Cerebellar cortex (tissue), 1 donor: ENCODE measurements around the gene HAS3.
"Not testable (repeated sequence)": the region's sequence is repeated elsewhere in the genome, so short reads cannot be mapped to it uniquely, and the experiment has no call there.

ENCODE experiments used
- DNase-seq: peaks from one replicate; pipeline ENCODE4 v3.0.0-alpha.2; 2015; ENCODE audit warnings: low spot score

Gene HAS3

DNA sequence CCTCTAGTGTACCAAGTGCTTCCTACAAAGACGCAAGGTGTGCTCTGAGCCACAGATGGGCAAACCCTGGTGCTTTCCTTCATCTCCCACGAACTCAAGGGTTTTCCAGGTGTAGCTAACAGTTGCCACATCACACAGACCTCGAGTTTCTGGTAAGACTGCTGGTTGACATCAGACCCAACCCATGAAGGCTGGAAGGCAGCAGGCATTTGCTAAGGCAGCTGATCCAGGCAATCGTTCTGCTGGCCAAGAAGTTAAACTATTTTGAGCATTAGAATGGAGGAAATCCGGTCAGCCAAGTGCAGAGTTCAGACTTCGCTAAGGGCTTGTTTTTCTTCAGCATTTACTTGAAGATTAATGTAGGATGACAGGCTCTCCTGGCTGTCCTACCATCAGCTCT lies 11.5 kb downstream of the HAS3 start:
- no peak for DNase-seq

GRCh38 chr16:69118468-69118867 lies 13.0 kb downstream of the HAS3 start:
- DNase-seq, result no peak

DNA sequence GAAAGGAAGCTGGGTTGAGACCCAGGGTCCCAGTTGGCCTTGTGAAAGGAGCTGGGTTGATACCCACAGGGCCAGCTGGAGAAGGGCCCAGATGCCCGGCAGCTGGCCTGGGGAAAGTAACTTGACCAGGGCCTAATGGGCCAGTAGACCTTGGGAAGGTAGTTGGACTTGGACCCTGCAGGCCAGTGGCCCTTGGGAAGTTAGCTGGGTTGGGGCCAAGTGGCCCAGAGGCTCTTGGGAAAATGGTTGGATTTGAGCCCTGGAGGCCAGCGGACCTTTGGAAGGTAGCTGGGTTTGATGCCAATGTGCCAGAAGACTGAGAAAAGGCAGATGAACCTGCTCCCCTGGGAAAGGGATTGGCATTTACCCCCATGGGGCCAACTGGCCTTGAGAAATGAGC lies 13.5 kb downstream of the HAS3 start:
- no peak for DNase-seq

GRCh38 chr16:69119536-69119935 lies 14.1 kb downstream of the HAS3 start:
- DNase-seq, result no peak

GRCh38 chr16:69120096-69120664 lies 14.7 kb downstream of the HAS3 start:
- no peak for DNase-seq

GRCh38 chr16:69123910-69124309 lies 18.5 kb downstream of the HAS3 start:
- peak; percentile 84 for DNase-seq

DNA sequence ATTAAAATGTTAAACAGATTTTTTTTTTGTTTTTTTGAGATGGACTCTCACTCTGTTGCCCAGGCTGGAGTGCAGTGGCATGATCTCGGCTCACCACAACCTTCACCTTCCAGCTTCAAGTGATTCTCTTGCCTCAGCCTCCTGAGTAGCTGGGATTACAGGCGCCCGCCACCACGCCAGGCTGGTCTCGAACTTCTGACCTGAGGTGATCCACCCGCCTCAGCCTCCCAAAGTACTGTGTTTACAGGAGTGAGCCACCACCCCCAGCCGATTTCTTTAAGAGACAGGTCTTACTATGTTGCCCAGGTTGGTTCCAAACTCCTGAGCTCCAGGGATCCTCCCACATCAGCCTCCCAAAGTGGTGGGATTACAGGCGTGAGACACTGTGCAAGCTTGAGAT lies 19.0 kb downstream of the HAS3 start:
- not testable (repeated sequence) for DNase-seq

GRCh38 chr16:69124961-69125360 lies 19.5 kb downstream of the HAS3 start:
- DNase-seq, result not testable (repeated sequence)

- no peak for DNase-seq
Measured at GRCh38 chr16:69126221-69126620, 20.8 kb downstream of the HAS3 start.

DNA sequence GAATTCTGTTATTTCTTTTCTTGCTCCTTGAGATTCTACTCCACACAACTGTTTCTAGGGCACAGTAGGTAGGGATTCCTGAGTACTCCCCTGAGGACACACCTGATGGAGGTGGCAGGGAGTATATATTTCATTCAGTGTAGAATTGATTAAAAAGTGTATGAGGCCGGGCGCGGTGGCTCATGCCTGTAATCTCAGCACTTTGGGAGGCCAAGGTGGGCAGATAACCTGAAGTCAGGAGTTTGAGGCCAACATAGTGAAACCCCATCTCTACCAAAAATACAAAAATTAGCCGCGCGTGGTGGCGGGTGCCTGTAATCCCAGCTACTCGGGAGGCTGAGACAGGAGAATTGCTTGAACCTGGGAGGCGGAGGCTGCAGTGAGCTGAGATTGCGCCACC lies 21.3 kb downstream of the HAS3 start:
- DNase-seq, result not testable (repeated sequence)

- no peak for DNase-seq
Measured at GRCh38 chr16:69127966-69128510, 22.6 kb downstream of the HAS3 start.

DNA sequence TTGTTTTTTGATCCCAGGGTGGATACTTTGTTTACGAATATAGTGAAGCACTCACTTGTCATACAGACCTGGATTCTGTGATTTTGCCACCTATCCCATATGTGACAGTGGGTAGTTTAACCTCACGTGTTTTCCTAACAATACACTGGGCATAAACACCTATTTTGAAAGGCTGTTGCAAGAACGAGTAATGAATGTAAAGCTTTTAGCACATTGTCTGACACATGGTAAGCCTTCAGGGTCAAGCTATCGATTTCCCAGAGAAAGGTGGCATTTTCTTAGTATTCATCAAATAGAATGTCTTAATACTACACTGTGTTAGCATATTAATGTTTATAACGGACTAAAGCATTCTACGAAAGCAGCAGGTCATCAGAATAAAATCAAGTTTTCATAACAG lies 25.0 kb downstream of the HAS3 start:
- DNase-seq, result no peak

- peak; percentile 33 for DNase-seq
Measured at GRCh38 chr16:69131167-69131838, 25.9 kb downstream of the HAS3 start.

DNA sequence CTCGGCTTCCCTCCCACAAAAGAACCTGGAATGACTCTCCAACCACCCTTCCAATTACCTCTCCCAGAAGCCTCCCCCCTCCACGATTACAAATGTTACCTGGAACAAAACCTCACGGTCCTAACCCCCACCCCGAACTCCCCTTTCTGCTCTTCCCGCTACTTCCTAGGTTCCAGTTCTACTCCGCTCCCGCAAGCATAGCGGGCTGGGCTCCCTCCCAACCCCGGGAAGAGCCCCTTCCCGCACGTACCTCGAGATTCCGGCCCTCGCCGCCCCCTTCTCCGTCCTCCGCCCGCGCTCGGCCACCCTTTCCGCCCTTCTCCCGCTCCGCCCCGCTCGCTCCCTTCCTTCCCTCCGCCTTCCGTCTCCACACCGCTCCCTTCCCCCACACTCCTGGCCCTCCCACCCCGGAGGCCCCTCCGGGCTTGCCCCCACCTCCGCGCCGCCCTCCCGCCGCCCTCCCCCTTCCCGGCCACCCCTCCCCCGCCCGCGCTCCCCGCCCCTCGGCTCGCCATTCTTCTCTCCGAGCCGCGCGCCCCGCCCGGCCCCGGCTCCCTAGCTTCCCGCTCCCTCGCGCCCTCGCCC lies 26.5 kb downstream of the HAS3 start:
- DNase-seq, result peak; percentile 49

DNA sequence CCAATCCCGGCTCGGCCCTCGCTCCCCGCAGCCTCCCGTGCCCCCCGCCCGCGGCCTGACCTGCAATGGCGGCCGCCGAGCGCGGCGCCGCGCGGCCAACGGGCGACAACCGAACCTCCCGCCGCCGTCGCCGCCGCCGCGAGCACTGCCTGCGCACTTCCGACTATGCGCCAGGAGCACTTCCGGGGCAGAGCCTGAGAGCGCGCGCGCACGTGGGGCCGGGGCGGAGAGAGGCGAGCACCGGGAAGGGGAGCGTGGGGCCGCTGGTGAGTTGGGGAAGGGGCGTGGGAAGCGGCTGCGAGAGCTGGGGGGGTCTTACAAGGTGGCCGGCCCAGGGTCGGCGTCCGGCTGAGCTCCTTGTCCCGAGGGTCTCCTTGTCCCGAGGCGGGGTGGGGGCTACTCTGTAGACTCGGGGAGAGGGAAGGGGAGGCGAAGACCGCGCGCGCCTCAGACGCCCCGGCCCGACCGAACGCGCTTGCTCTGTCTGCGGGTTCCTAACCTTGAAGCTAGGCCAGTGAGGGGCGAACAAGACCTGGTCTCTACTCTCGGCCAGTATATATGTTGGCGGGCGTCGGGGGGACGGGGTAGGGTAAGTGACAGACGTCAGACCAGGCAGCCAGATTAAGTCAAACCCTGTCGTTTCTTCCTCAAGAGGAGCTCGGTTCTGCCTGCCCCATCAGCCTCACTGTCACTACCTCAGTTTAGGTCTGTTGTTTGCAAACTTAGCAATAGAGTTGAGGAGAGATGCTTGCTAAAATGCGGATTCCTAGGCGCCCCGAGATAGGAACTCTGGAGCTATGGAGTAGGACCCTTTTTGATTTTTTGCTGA lies 27.2 kb downstream of the HAS3 start, which contains the start of the genes CHTF8 and UTP4:
Gene CHTF8 (minus strand): TSS at position 165 of the 829 bp plus-strand sequence. CDS start 11,130 bp downstream, outside the sequence.
Gene UTP4 (plus strand): TSS at position 226 of the 829 bp plus-strand sequence. CDS start 811 bp downstream, outside the sequence.
- DNase-seq, result peak; percentile 75

DNA sequence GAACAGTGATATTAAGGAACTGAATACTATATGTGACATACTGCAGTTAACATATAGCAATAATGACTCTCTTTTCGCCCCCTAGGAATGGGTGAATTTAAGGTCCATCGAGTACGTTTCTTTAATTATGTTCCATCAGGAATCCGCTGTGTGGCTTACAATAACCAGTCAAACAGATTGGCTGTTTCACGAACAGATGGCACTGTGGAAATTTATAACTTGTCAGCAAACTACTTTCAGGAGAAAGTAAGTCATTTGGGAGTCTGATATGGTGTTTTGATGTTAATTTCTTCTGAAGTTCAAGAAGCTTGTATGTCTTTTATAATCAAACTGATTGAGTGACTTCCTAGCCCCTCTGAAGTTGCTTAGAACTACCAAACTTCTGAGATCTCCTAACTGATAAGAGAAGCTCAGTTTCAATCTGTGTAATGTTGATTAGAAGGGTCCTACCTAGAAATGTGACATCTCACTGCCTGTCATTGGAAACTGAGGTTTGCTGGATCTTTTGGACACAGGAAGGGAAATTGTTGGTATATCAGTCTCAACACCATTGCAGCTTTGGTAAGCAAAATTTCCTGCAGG lies 28.0 kb downstream of the HAS3 start:
- no peak for DNase-seq

GRCh38 chr16:69138608-69139007 lies 33.2 kb downstream of the HAS3 start:
- no peak for DNase-seq

- not testable (repeated sequence) for DNase-seq
Measured at GRCh38 chr16:69139464-69139863, 34.0 kb downstream of the HAS3 start.

- no peak for DNase-seq
Measured at GRCh38 chr16:69141014-69141413, 35.6 kb downstream of the HAS3 start.

DNA sequence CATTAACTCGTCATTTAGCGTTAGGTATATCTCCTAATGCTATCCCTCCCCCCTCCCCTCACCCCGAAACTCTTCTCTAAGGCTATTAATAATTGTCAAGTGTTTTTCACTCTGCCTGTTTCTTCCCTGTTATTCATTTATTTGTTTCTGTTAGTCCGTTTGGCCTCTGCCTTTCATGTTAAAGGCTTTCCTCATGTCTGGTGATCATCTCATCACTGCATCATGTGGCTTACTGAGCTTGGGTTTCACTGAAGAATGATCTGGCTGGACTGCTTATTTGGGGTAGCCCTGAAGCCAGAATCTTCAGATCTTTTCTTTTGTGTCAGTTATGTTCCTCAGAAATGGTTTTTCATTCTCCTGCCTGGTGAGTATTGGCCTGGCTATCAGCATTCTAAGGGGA lies 36.5 kb downstream of the HAS3 start:
- no peak for DNase-seq

DNA sequence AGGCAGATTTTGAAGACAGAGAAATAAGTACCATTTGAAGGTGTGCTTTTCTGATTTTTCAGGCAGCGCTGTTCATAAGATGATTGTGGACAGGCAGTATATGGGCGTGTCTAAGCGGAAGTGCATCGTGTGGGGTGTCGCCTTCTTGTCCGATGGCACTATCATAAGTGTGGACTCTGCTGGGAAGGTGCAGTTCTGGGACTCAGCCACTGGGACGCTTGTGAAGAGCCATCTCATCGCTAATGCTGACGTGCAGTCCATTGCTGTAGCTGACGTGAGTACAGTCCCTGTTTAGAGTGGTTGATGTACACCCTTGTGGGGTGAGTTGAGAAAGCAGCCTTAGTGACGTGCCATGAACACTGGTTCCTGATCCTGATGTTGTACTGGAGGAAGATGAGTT lies 37.7 kb downstream of the HAS3 start:
- peak; percentile 21 for DNase-seq

DNA sequence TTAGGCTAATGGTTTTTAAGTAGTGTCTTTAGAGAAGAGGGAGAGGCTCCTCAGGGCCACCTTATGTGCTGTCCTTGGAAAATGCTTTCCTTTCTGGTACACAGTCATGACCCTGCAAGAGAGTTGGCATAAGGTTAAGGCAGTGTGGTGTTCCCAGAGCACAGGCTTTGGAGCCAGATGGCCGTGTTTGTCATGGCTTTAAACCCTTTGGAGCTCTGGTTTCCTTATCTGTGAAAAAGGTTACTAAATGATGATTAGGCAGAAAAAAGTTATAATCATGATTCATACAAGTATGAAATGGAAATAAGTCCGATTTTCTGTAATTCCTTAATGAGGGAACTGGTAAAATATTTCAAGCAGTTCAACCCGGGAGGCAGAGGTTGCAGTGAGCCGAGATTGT lies 40.2 kb downstream of the HAS3 start:
- DNase-seq, result no peak
